ENCODE data around the gene THAP2.

DNA sequence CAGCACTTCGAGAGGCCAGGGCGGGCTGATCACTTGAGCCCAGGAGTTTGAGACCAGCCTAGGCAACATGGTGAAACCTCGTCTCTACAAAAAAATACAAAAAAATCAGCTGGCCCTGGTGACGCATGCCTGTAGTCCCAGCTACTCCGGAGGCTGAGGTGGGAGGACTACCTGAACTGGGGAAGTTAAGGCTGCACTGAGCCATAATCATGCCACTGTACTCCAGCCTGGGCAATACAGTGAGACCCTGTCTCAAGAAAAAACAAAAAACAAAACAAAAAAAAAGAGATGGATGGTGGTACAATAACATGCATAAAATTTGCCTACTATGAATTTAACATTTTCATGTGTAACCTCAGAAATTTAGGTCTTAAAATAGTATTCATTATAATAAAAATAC lies 2.2 kb downstream of the THAP2 start:
- TF ChIP-seq, protein P1, sequence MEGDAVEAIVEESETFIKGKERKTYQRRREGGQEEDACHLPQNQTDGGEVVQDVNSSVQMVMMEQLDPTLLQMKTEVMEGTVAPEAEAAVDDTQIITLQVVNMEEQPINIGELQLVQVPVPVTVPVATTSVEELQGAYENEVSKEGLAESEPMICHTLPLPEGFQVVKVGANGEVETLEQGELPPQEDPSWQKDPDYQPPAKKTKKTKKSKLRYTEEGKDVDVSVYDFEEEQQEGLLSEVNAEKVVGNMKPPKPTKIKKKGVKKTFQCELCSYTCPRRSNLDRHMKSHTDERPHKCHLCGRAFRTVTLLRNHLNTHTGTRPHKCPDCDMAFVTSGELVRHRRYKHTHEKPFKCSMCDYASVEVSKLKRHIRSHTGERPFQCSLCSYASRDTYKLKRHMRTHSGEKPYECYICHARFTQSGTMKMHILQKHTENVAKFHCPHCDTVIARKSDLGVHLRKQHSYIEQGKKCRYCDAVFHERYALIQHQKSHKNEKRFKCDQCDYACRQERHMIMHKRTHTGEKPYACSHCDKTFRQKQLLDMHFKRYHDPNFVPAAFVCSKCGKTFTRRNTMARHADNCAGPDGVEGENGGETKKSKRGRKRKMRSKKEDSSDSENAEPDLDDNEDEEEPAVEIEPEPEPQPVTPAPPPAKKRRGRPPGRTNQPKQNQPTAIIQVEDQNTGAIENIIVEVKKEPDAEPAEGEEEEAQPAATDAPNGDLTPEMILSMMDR (conservative IDR thresholded peaks at IDR 0.05 in 1 of 2, IDR thresholded peaks at IDR 0.05 in 1 of 2; ENCODE audit: extremely low read depth in 1 of 2, insufficient read depth in 1 of 2, low read depth in 1 of 2, low read length in 2 of 2), result no peak
- TF ChIP-seq EZH2 (IDR thresholded peaks at IDR 0.05; ENCODE audit: borderline replicate concordance, low read length), result no peak
